ENCODE results near the gene SPRED3. TPM values are rescaled to one million over a fixed set of nuclear protein-coding genes. Genes with fewer than 3 reads are reported as not detected.

SPRED3 gene
- total and polyA plus RNA-seq, 2 experiments from 2014 or later: 2.3 to 4.0 TPM

- H4K20me1 ChIP-seq (ENCODE audit: insufficient read depth, poor library complexity, severe bottlenecking): no peaks in the 10 kb centered on the region
- 39% methylated on average over 28 of the region's 36 CpGs for WGBS (ENCODE audit: low lambda C conversion rate, missing lambda C conversion rate)
- H3K79me2 ChIP-seq: no peaks in the 10 kb centered on the region
- H3K4me3 ChIP-seq: no peak overlapping the region
- no peak overlapping the region for H2AFZ ChIP-seq
- no peaks in the 10 kb centered on the region for H3K36me3 ChIP-seq (replicated peaks; ENCODE audit: insufficient read depth, low read depth)
- H3K4me2 ChIP-seq: peak overlapping the region; percentile 94
- H3K27ac ChIP-seq: peak overlapping the region; percentile 84
- H3K9me2 ChIP-seq (replicated peaks; ENCODE audit: insufficient read depth): no peaks in the 10 kb centered on the region
- peak; percentile 25 for DNase-seq (ENCODE audit: low spot score)
- TF ChIP-seq EZH2phosphoT487 (IDR thresholded peaks at IDR 0.05; ENCODE audit: low read depth, severe bottlenecking, unreplicated experiment) (no peak), CTCF (IDR thresholded peaks at IDR 0.05; ENCODE audit: poor library complexity) (no peak), EZH2 (IDR thresholded peaks at IDR 0.05; ENCODE audit: borderline replicate concordance) (no peak)
- H3K27me3 ChIP-seq: no peaks in the 10 kb centered on the region
- peaks cover 12% of the 10 kb centered on the region for H3K4me1 ChIP-seq (ENCODE audit: insufficient read depth)
- no peaks in the 10 kb centered on the region for H3K9me3 ChIP-seq (ENCODE audit: low read depth)
Measured at GRCh38 chr19:38386971-38387549, 1.4 kb upstream of the SPRED3 start.

- 4% methylated on average over 28 of the region's 51 CpGs for WGBS (ENCODE audit: low lambda C conversion rate, missing lambda C conversion rate)
- Histone ChIP-seq H3K4me2 (peak within 1 kb of the TSS; percentile 94), H4K20me1 (ENCODE audit: insufficient read depth, poor library complexity, severe bottlenecking) (no peaks in the 10 kb centered on the region), H3K4me3 (peak within 1 kb of the TSS; percentile 77), H3K36me3 (replicated peaks; ENCODE audit: insufficient read depth, low read depth) (no peaks in the 10 kb centered on the region), H3K79me2 (no peaks in the 10 kb centered on the region), H3K4me1 (ENCODE audit: insufficient read depth) (peaks cover 12% of the 10 kb centered on the region), H2AFZ (peak within 1 kb of the TSS; percentile 70), H3K27me3 (no peaks in the 10 kb centered on the region), H3K9me3 (ENCODE audit: low read depth) (no peaks in the 10 kb centered on the region), H3K27ac (peak within 1 kb of the TSS; percentile 84), H3K9me2 (replicated peaks; ENCODE audit: insufficient read depth) (no peaks in the 10 kb centered on the region)
- TF ChIP-seq CTCF (IDR thresholded peaks at IDR 0.05; ENCODE audit: poor library complexity) (no peak), EZH2 (IDR thresholded peaks at IDR 0.05; ENCODE audit: borderline replicate concordance) (no peak), EZH2phosphoT487 (IDR thresholded peaks at IDR 0.05; ENCODE audit: low read depth, severe bottlenecking, unreplicated experiment) (no peak)
- peak; percentile 95 for DNase-seq (ENCODE audit: low spot score)
Measured at GRCh38 chr19:38387550-38388348, 748 bp upstream of the SPRED3 start, which contains the start of gene GGN. GGN (minus strand) TSS chr19:38388034; CDS start chr19:38387261, 773 bp downstream.

GRCh38 chr19:38389101-38389925, 816 bp downstream of the SPRED3 start:
- Histone ChIP-seq H3K27ac (peak overlapping the region; percentile 42), H2AFZ (peak overlapping the region; percentile 70), H3K9me3 (ENCODE audit: low read depth) (no peaks in the 10 kb centered on the region), H3K9me2 (replicated peaks; ENCODE audit: insufficient read depth) (no peaks in the 10 kb centered on the region), H3K4me1 (ENCODE audit: insufficient read depth) (peaks cover 12% of the 10 kb centered on the region), H3K36me3 (replicated peaks; ENCODE audit: insufficient read depth, low read depth) (no peaks in the 10 kb centered on the region), H3K4me2 (peak overlapping the region; percentile 94), H3K4me3 (peak overlapping the region; percentile 77), H3K27me3 (no peaks in the 10 kb centered on the region), H4K20me1 (ENCODE audit: insufficient read depth, poor library complexity, severe bottlenecking) (no peaks in the 10 kb centered on the region), H3K79me2 (no peaks in the 10 kb centered on the region)
- TF ChIP-seq CTCF (IDR thresholded peaks at IDR 0.05; ENCODE audit: poor library complexity) (no peak), EZH2 (IDR thresholded peaks at IDR 0.05; ENCODE audit: borderline replicate concordance) (no peak), EZH2phosphoT487 (IDR thresholded peaks at IDR 0.05; ENCODE audit: low read depth, severe bottlenecking, unreplicated experiment) (no peak)
- DNase-seq (ENCODE audit: low spot score): peak; percentile 58
- WGBS (ENCODE audit: low lambda C conversion rate, missing lambda C conversion rate): 5% methylated on average over 25 of the region's 28 CpGs

Measured in hepatocyte (in vitro differentiated cells).